ENCODE results near the gene NXPH3. TPM values are rescaled to one million over a fixed set of nuclear protein-coding genes. Genes with fewer than 3 reads are reported as not detected.

Gene NXPH3
- total and polyA plus RNA-seq, 9 of the 15 experiments (the other 6 are each of a cell fraction or from before 2014, with no cell fraction given): 0.04 to 0.27 (median 0.07) TPM; not detected in 2

DNA sequence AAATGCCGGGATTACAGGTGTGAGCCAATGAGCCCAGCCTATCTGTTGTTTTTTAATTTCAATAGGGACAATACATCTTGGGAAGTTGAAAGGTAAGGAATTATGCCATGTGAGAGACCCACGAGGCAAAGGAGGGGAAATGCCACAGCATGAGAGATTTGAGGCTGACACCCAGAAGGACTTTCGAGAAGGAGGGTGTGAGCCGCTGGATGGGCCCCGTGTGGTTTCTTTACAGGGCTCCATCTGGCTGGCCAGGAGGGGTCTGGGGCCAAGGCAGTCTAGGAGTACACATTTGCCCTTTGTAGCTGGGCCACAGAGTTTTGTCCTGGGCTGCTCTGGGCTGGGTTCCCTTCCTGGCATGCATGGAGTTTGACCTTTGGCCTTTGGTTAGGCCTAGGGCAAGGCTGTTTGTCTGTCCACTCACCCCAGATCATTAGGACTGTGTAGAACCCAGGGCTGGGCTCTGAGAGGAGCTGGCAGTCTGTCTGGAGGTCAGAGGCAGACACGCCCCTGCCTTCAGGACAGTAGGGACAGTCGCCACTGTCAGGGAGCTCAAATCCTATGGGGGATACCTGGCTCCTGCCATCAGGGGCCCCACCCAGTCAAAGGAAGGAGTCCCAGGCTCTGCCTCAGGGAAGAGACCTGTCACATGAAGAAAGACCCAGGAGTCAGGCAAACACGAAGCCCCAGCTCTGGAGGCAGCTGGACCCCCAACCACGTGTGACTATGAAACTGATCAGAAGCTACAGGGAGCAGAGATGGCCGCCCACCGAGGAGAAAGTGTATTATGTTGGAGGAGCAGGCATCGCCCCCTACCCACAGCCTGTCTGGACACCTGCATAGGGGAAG lies 24.2 kb upstream of the NXPH3 start:
- 38% methylated on average over 11 of the region's 12 CpGs for WGBS (ENCODE audit: insufficient coverage, low coverage, missing lambda C conversion rate)
- no peaks in the 10 kb centered on the region for H3K9me1 ChIP-seq (ENCODE audit: control insufficient read depth, insufficient read depth, low read length)
- H3K27me3 ChIP-seq (ENCODE audit: control insufficient read depth in 2 of 2, insufficient read depth in 2 of 2, low read length in 2 of 2): no peaks in the 10 kb centered on the region; a peak in 2 of 5 replicates
- H3K4me1 ChIP-seq (replicated peaks in 1 of 2; ENCODE audit: control insufficient read depth in 2 of 2, insufficient read depth in 2 of 2, low read length in 2 of 2): peaks cover 0 to 15% of the 10 kb centered on the region in 2 experiments; a peak in 3 of 5 replicates
- H2AFZ ChIP-seq (ENCODE audit: low read depth, low read length): no peak overlapping the region
- DNase-seq (ENCODE audit: extremely low read depth in 1 of 4, low spot score in 3 of 4) (peak in 1 of 4 experiments; percentile 6), FAIRE-seq (no peak), ATAC-seq (no peak)
- intact Hi-C loops (cut with micrococcal nuclease) (no loop called here), in situ Hi-C loops (cut with MboI) (loop anchor here (5.0 kb wide), 3 partner anchors 114 to 244 kb away; partner anchors contain the start of gene PHB1)
- H4K20me1 ChIP-seq (replicated peaks; ENCODE audit: control insufficient read depth, insufficient read depth, low read length): no peaks in the 10 kb centered on the region; the same call in 1 of the 2 replicates
- no TSS peak for BruUV-seq (replicated peaks)
- no peaks in the 10 kb centered on the region for H3K79me2 ChIP-seq (ENCODE audit: control insufficient read depth, insufficient read depth, low read length)
- H3K4me3 ChIP-seq: no peak overlapping the region
- TF ChIP-seq HDAC3 (IDR thresholded peaks at IDR 0.05; ENCODE audit: borderline replicate concordance, partially characterized antibody) (no peak), ZNF134 (CRISPR knock-in tag; conservative IDR thresholded peaks at IDR 0.05) (no peak), ZNF507 (tag; conservative IDR thresholded peaks at IDR 0.05) (no peak), CCNT2 (IDR thresholded peaks at IDR 0.05; ENCODE audit: borderline replicate concordance, extremely low read depth, insufficient read length, low read depth, low read length) (no peak), ZFP1 (CRISPR knock-in tag; IDR thresholded peaks at IDR 0.05) (no peak), PRPF4 (IDR thresholded peaks at IDR 0.05; ENCODE audit: insufficient read depth, low read depth, low read length, poor library complexity, severe bottlenecking) (no peak), TCF7 (IDR thresholded peaks at IDR 0.05; ENCODE audit: borderline replicate concordance) (no peak), REST (IDR thresholded peaks at IDR 0.05; ENCODE audit: borderline replicate concordance) (no peak), REST (CRISPR knock-in tag; IDR thresholded peaks at IDR 0.05; ENCODE audit: low read depth) (no peak)
- no peaks in the 10 kb centered on the region for H3K9me3 ChIP-seq (replicated peaks; ENCODE audit: control insufficient read depth, insufficient read depth, low read depth, low read length)
- H3K9ac ChIP-seq (ENCODE audit: insufficient read depth in 1 of 2, low read depth in 2 of 2, low read length in 2 of 2): no peak overlapping the region
- H3K36me3 ChIP-seq (ENCODE audit: control insufficient read depth, insufficient read depth, low read length): no peaks in the 10 kb centered on the region
- POLR2A ChIA-PET: interaction anchor here (0.5 kb wide), 1 partner anchor 131 kb away, joined by 3 read pairs; no protein-coding TSS in a partner anchor
- H3K4me2 ChIP-seq (ENCODE audit: insufficient read depth, low read length): no peak overlapping the region
- CTCF ChIA-PET (ENCODE audit: low intra/inter-chr PET ratio): no interaction called here
- H3K27ac ChIP-seq (ENCODE audit: extremely low read depth, low read depth, low read length): no peak overlapping the region

Data from K562 (cell line).